GM12875 (cell line): ENCODE measurements around the gene LIPM.

ENCODE experiments used
- H3K4me3 ChIP-seq: one replicate; pipeline ENCODE4 v1.5.1; 2011; ENCODE audit warnings: low read depth, low read length, control low read depth
- CTCF ChIP-seq: IDR thresholded peaks from 2 replicates; pipeline ENCODE4 v1.5.1; 2011; ENCODE audit warnings: low read depth, mild to moderate bottlenecking, control low read depth, inconsistent platforms, low read length, moderate library complexity, borderline replicate concordance; ENCODE audit not compliant: insufficient read depth

The LIPM gene

GRCh38 chr10:88838766-88839350, 36.3 kb downstream of the LIPM start:
- no peak overlapping the region for H3K4me3 ChIP-seq
- TF ChIP-seq CTCF: no peak

DNA sequence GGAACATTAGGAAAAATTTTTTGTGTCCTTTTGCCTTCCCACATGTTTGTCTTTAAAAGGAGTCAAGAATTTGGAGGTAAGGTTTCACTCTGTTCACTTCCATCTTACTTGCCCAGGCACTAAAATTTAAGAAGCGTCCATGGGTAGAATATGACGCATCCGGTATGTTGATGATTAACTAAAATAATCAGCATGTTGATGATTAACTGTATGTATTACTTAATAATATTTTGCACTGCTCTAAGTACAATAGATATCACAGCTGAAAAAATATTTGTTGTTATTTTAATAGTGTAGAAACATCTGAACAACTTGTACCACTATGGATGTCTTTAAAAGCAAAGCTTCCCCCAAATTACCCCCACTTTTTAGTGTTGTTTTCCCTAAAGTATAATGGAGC, 37.6 kb downstream of the LIPM start:
- H3K4me3 ChIP-seq: no peak overlapping the region
- no peak for TF ChIP-seq CTCF

DNA sequence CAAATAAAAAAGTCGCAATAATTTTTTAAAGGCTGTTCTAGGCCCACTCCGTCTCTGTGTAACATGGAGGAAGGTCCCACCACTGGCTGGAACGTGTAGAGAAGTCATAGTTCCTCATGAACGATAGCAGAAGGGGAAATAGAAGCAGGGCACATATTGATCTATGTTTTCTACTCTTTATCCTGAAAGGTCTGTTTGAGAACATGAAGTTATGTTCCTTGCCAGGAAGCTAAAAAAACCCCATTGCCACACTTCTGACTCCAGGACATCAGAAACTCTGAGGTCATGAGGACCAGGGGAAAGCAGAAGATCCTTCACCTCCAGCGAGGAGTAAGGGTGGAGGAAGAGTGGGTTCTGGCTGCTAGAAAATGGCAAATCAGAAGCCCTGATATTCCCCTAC, 38.4 kb downstream of the LIPM start:
- no peak for TF ChIP-seq CTCF
- no peak overlapping the region for H3K4me3 ChIP-seq

GRCh38 chr10:88841316-88842111, 39.0 kb downstream of the LIPM start:
- no peak for TF ChIP-seq CTCF
- no peak overlapping the region for H3K4me3 ChIP-seq

- no peak overlapping the region for H3K4me3 ChIP-seq
- TF ChIP-seq CTCF: no peak
Observed at GRCh38 chr10:88843171-88843570, 40.6 kb downstream of the LIPM start.

DNA sequence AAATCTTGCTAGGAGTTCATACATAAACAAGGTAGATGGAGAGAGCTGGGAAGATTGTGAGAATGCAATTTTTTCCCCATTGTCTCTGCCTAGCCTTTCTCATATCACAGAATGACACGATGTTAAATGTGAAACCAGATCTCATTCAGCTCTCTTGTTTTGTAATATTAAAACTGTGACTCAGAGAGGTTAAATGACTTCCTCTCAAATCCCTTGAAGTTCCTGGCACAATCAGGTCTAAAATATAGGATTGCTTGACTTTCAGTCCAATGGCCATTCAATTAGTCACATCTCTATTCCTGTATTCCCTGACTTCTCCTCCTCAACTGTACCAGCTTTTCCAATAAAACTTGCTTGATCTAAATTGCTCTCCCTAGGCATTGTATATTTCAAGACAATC, 46.0 kb downstream of the LIPM start:
- no peak for TF ChIP-seq CTCF
- H3K4me3 ChIP-seq: no peak overlapping the region

GRCh38 chr10:88849234-88849633, 46.7 kb downstream of the LIPM start:
- no peak overlapping the region for H3K4me3 ChIP-seq
- TF ChIP-seq CTCF: no peak
